Uterus (tissue), 2 donors: ENCODE data around the gene KAT2A.
A peak's percentile ranks its signal among the peaks of the same experiment; 100 is the strongest.

Source experiments
- CTCF ChIP-seq, 4 experiments: fragments of 200-600 bp in 2 of 4; fragments of 450-650 bp in 2 of 4; sonication (generic) in 2 of 4; IDR thresholded peaks; one replicate each; pipeline ENCODE4 v1.5.1; 2016 to 2019; ENCODE audit warnings: antibody characterized with exemption in 4 of 4, mild to moderate bottlenecking in 2 of 4, moderate library complexity in 1 of 4
- POLR2A ChIP-seq, 2 donors: fragments of 450-650 bp; IDR thresholded peaks; one replicate each; pipeline ENCODE4 v1.6.1; 2016; ENCODE audit warnings: antibody characterized with exemption in 2 of 2, mild to moderate bottlenecking in 1 of 2, moderate library complexity in 1 of 2

DNA sequence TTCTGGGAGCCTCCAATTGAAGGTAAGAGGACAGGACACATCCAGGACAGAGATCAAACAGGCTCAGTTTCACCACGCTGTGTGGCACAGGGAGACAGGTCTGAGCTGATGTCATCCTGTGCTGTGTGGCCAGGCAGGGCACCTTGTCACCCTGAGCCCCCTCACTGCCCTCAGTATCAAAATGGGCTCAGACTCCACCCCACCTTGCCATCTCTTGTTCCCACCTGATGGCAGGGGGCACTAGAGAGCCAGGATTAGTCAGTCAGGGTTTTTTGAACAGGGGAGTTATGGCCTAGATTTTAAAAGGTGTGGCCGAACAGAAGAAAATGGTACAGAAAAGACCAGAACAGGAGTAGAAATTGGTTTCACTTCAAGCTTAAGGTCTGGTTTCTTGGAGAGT, 2.6 kb downstream of the KAT2A start:
- peak in 2 of 4 experiments; percentile 28 to 36 for TF ChIP-seq CTCF (IDR thresholded peaks at IDR 0.05)
- no peak for TF ChIP-seq POLR2A (IDR thresholded peaks at IDR 0.05)
